Kidney (tissue), 14 donors: ENCODE results near the gene TRIM47. TPM values are rescaled to one million over a fixed set of nuclear protein-coding genes. Genes with fewer than 3 reads are reported as not detected.

Experiments
- DNase-seq, 5 donors: peaks; one replicate each; pipeline ENCODE4 v3.0.0-alpha.2; 2013 to 2020
- FAIRE-seq: peaks from 2 replicates; lab custom pipeline; 2012; peaks lifted over from hg19 to GRCh38; lab: Jason Lieb, UNC
- H3K27ac ChIP-seq, 2 donors: one replicate each; pipeline ENCODE4 v1.7.0; 2013; ENCODE audit warnings: low read depth in 2 of 2, low read length in 2 of 2, inconsistent platforms in 1 of 2
- H3K27me3 ChIP-seq: one replicate; pipeline ENCODE4 v1.7.1; 2013; ENCODE audit warnings: low read length, inconsistent platforms; ENCODE audit not compliant: control insufficient read depth, insufficient read depth
- H3K36me3 ChIP-seq, 3 donors: one replicate each; pipeline versions ENCODE4 v1.7.0 to v1.7.1; 2013; ENCODE audit warnings: low read length in 3 of 3, control low read depth in 1 of 3, inconsistent platforms in 1 of 3; ENCODE audit not compliant: insufficient read depth in 3 of 3, control insufficient read depth in 2 of 3
- H3K4me1 ChIP-seq, 3 donors: one replicate each; pipeline versions ENCODE4 v1.7.0 to v1.7.1; 2013; ENCODE audit warnings: low read length in 3 of 3, inconsistent platforms in 1 of 3, low read depth in 1 of 3; ENCODE audit not compliant: control insufficient read depth in 2 of 3, insufficient read depth in 2 of 3
- H3K4me3 ChIP-seq, 3 donors: one replicate each; pipeline versions ENCODE4 v1.7.0 to v1.8.1; 2013; ENCODE audit warnings: low read length in 3 of 3, control low read depth in 1 of 3, inconsistent platforms in 1 of 3
- H3K9ac ChIP-seq, 3 donors: one replicate each; pipeline versions ENCODE4 v1.7.0 to v1.7.1; 2013; ENCODE audit warnings: low read length in 3 of 3, control low read depth in 1 of 3, inconsistent platforms in 1 of 3
- H3K9me3 ChIP-seq, 3 donors: one replicate each; pipeline versions ENCODE4 v1.7.0 to v1.7.1; 2013; ENCODE audit warnings: low read length in 3 of 3, control low read depth in 1 of 3, inconsistent platforms in 1 of 3; ENCODE audit not compliant: control insufficient read depth in 2 of 3, insufficient read depth in 1 of 3
- intact Hi-C: fragments of 100-400 bp; cut with DNase I; formaldehyde crosslinking; loops from one replicate; pipeline ENCODE4 v1.11.1; 2022
- polyA plus RNA-seq: library from polyadenylated mRNA; stranded (reverse); fragments of 350-450 nt; fragmentation: Illumina TruSeq; extraction: RNeasy Lipid Tissue Mini Kit (QIAGEN cat#74804); gene quantifications from one replicate; pipeline ENCODE4 v1.2.3, GENCODE V29; 2014; ENCODE audit warnings: low read depth, low replicate concordance; ENCODE audit not compliant: insufficient read depth
- total RNA-seq: library from RNA; stranded (reverse); fragmentation: NEBNext Ultra II Directional; extraction: Animal tissue kit (Norgen Biotek cat#: 25700); gene quantifications from one replicate; pipeline ENCODE4 v1.2.1, GENCODE V29; 2021
- TF ChIP-seq, protein P1 (sequence below): IDR thresholded peaks from 3 replicates; pipeline ENCODE4 v1.5.1; 2012; ENCODE audit warnings: mild to moderate bottlenecking, moderate library complexity, borderline replicate concordance; ENCODE audit not compliant: insufficient read depth; ENCODE audit errors: extremely low read depth
- donor health status: control.
- donor health status: control.
- donor health status: control.
- donor health status: control.
- donor health status: control.
- donor health status: DM: yes; HTN: yes; CAD: no.
- donor health status: Normal renal cell carcinoma (clear cell type).

TRIM47 gene
- total and polyA plus RNA-seq, 2 donors from 2014 or later: 95.0 to 118 TPM

GRCh38 chr17:75846692-75847613 is 31.4 kb downstream of the TRIM47 start:
- FAIRE-seq (no peak), DNase-seq (peak in 4 of 5 donors; percentile 51 to 73 (median 68))
- Histone ChIP-seq H3K9me3 (no peaks in the 10 kb centered on the region), H3K4me1 (peaks cover 0 to 37% (median 16%) of the 10 kb centered on the region in 3 donors), H3K36me3 (peaks cover 6 to 53% (median 36%) of the 10 kb centered on the region in 3 donors), H3K4me3 (no peak overlapping the region), H3K27me3 (no peaks in the 10 kb centered on the region), H3K27ac (no peak overlapping the region), H3K9ac (no peak overlapping the region)
- TF ChIP-seq, protein P1, sequence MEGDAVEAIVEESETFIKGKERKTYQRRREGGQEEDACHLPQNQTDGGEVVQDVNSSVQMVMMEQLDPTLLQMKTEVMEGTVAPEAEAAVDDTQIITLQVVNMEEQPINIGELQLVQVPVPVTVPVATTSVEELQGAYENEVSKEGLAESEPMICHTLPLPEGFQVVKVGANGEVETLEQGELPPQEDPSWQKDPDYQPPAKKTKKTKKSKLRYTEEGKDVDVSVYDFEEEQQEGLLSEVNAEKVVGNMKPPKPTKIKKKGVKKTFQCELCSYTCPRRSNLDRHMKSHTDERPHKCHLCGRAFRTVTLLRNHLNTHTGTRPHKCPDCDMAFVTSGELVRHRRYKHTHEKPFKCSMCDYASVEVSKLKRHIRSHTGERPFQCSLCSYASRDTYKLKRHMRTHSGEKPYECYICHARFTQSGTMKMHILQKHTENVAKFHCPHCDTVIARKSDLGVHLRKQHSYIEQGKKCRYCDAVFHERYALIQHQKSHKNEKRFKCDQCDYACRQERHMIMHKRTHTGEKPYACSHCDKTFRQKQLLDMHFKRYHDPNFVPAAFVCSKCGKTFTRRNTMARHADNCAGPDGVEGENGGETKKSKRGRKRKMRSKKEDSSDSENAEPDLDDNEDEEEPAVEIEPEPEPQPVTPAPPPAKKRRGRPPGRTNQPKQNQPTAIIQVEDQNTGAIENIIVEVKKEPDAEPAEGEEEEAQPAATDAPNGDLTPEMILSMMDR: no peak
- intact Hi-C loops: no loop called here

DNA sequence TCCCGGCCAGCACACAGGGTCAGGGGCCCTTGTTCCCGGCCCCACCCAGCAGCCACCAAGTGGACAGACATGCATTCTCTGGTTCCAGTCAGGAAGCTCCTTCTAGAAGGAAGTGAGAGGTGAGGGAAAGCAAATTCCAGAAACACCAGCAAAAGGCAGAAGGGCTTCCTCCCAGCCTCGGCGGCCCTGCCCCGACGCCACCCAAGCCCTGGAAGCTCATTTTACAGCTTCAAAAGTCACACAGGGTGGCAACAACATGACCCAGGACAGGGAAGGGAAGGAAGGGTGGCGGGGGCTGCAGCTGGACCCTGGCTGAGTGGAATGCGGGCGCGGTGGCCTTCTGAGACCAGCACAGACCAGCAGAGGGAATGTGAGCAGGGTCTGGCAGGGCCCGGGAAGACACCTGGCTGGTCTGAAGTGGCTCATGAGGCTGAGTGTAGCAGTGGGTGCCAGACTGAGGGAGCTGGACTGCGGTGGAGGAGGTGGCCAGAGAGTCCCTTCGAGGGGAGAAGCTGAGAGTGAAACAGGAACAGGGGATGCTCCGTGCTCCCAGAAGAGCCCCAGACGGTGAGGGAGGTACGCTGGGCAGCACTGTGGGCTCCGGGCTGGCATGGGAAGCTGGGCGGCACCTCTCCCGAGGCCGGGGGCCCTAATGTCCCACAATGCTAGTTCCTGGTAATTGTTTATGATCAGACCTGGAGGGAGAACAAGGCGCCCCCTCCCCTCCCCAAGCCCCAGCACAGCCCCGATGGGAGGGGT is 32.3 kb downstream of the TRIM47 start:
- Histone ChIP-seq H3K36me3 (peaks cover 3 to 48% (median 34%) of the 10 kb centered on the region in 3 donors), H3K4me3 (no peak overlapping the region), H3K4me1 (peaks cover 0 to 37% (median 16%) of the 10 kb centered on the region in 3 donors), H3K9ac (no peak overlapping the region), H3K27me3 (no peaks in the 10 kb centered on the region), H3K27ac (peak overlapping the region; percentile 47 to 86), H3K9me3 (no peaks in the 10 kb centered on the region)
- intact Hi-C loops: no loop called here
- DNase-seq (peak in 2 of 5 donors; percentile 50 to 59), FAIRE-seq (no peak)
- TF ChIP-seq, protein P1: no peak

GRCh38 chr17:75845058-75845711 is 33.2 kb downstream of the TRIM47 start:
- DNase-seq: peak; percentile 76 to 95 (median 84)
- no peak overlapping the region for H3K4me3 ChIP-seq
- H3K36me3 ChIP-seq: peaks cover 3 to 40% (median 30%) of the 10 kb centered on the region in 3 donors
- no peaks in the 10 kb centered on the region for H3K9me3 ChIP-seq
- peak overlapping the region; percentile 82 to 86 for H3K27ac ChIP-seq
- peaks cover 0 to 37% (median 16%) of the 10 kb centered on the region in 3 donors for H3K4me1 ChIP-seq
- H3K9ac ChIP-seq: peak overlapping the region in 2 of 3 donors; percentile 24 to 69
- intact Hi-C loops: no loop called here
- H3K27me3 ChIP-seq: no peaks in the 10 kb centered on the region
- no peak for FAIRE-seq
- TF ChIP-seq, protein P1: peak; percentile 83
